Panc1 (cell line): ENCODE results near the gene HPCAL1.

ENCODE experiments used
- CTCF ChIP-seq: fragments of 450-650 bp; IDR thresholded peaks from 2 replicates; pipeline ENCODE4 v1.5.1; 2017; ENCODE audit warnings: mild to moderate bottlenecking
- POLR2AphosphoS5 ChIP-seq: IDR thresholded peaks from 2 replicates; pipeline ENCODE4 v1.6.1; 2012; ENCODE audit warnings: mild to moderate bottlenecking, low read depth, low read length, moderate library complexity
- SIN3A ChIP-seq: IDR thresholded peaks from 2 replicates; pipeline ENCODE4 v1.6.1; 2012; ENCODE audit warnings: low read depth, mild to moderate bottlenecking, low read length, moderate library complexity, borderline replicate concordance; ENCODE audit not compliant: insufficient read depth
- TCF7L2 ChIP-seq: IDR thresholded peaks from 2 replicates; pipeline ENCODE4 v1.6.1; 2011; ENCODE audit warnings: mild to moderate bottlenecking, low read depth, low read length, inconsistent platforms
- TF ChIP-seq, protein P1 (sequence below), 2 experiments: IDR thresholded peaks; 2 replicates each; pipeline ENCODE4 v1.6.1; 2011 to 2012; ENCODE audit warnings: low read depth in 2 of 2, control low read depth in 1 of 2, low read length in 1 of 2, mild to moderate bottlenecking in 1 of 2, moderate library complexity in 1 of 2; ENCODE audit not compliant: insufficient read depth in 1 of 2

DNA sequence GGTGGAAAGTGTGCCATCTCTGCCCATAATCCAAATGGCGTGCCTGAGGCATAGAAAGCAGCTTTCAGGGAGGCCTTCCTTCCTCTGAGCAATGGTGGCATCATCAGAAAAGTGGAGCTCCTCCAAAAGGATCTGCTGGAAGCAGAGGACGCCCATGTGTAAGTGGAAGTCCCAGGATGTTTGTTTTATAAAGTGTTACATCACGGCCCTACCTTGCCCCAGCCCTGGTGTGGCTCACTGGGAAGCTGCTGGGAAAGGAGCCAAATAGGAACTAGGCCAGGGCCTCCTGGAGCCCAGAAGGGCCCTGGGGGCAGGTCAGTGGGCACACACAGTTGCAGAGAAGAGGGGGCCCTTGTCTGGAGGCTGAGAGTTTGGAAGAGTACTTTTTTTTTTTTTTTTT, 149.6 kb downstream of the HPCAL1 start:
- TF ChIP-seq CTCF (no peak), SIN3A (no peak), POLR2AphosphoS5 (peak; percentile 45; the same call in 1 of the 2 replicates), TCF7L2 (no peak)
- TF ChIP-seq, protein P1, sequence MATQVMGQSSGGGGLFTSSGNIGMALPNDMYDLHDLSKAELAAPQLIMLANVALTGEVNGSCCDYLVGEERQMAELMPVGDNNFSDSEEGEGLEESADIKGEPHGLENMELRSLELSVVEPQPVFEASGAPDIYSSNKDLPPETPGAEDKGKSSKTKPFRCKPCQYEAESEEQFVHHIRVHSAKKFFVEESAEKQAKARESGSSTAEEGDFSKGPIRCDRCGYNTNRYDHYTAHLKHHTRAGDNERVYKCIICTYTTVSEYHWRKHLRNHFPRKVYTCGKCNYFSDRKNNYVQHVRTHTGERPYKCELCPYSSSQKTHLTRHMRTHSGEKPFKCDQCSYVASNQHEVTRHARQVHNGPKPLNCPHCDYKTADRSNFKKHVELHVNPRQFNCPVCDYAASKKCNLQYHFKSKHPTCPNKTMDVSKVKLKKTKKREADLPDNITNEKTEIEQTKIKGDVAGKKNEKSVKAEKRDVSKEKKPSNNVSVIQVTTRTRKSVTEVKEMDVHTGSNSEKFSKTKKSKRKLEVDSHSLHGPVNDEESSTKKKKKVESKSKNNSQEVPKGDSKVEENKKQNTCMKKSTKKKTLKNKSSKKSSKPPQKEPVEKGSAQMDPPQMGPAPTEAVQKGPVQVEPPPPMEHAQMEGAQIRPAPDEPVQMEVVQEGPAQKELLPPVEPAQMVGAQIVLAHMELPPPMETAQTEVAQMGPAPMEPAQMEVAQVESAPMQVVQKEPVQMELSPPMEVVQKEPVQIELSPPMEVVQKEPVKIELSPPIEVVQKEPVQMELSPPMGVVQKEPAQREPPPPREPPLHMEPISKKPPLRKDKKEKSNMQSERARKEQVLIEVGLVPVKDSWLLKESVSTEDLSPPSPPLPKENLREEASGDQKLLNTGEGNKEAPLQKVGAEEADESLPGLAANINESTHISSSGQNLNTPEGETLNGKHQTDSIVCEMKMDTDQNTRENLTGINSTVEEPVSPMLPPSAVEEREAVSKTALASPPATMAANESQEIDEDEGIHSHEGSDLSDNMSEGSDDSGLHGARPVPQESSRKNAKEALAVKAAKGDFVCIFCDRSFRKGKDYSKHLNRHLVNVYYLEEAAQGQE (IDR thresholded peaks at IDR 0.05; ENCODE audit: insufficient read depth in 1 of 2, low read depth in 2 of 2, low read length in 1 of 2): no peak
